GM12878 (cell line): ENCODE data around the gene PPBP.

Experiments used
- BMI1 ChIP-seq: fragments of 450-650 bp; IDR thresholded peaks from 2 replicates; pipeline ENCODE4 v1.6.1; 2016; ENCODE audit warnings: mild to moderate bottlenecking, moderate library complexity, borderline replicate concordance
- CEBPB ChIP-seq, 2 experiments: fragments of 150-350 bp in 1 of 2; IDR thresholded peaks; 2 replicates each; pipeline ENCODE4 v1.6.1; 2012 to 2014; ENCODE audit warnings: low read depth in 2 of 2, low read length in 2 of 2, borderline replicate concordance in 1 of 2, inconsistent platforms in 1 of 2
- CHD1 ChIP-seq: IDR thresholded peaks from 2 replicates; pipeline ENCODE4 v1.6.1; 2012; ENCODE audit warnings: low read depth, low read length, improper control_type of control experiment
- EP300 ChIP-seq, 2 experiments: fragments of 150-350 bp in 1 of 2; IDR thresholded peaks; 2 replicates each; pipeline ENCODE4 v1.6.1; 2011 to 2012; ENCODE audit warnings: low read depth in 2 of 2, low read length in 2 of 2, borderline replicate concordance in 1 of 2, improper control_type of control experiment in 1 of 2, inconsistent platforms in 1 of 2; ENCODE audit not compliant: control insufficient read depth in 1 of 2
- POLR2A ChIP-seq: IDR thresholded peaks from 2 replicates; pipeline ENCODE4 v1.6.1; 2011; ENCODE audit warnings: low read depth, mild to moderate bottlenecking, low read length
- SUZ12 ChIP-seq: fragments of 200-600 bp; sonication (generic); IDR thresholded peaks from one replicate; pipeline ENCODE4 v1.6.1; 2018; ENCODE audit warnings: antibody characterized with exemption, mild to moderate bottlenecking; ENCODE audit not compliant: unreplicated experiment
- TAF1 ChIP-seq: IDR thresholded peaks from 2 replicates; pipeline ENCODE4 v1.6.1; 2011; ENCODE audit warnings: mild to moderate bottlenecking, low read depth, low read length, borderline replicate concordance
- ZNF274 ChIP-seq: IDR thresholded peaks from one replicate; pipeline ENCODE4 v1.8.0; 2011; ENCODE audit not compliant: insufficient read length, insufficient read depth
- TF ChIP-seq, protein P1 (sequence below), 3 experiments: IDR thresholded peaks in 2 of 3; conservative IDR thresholded peaks in 1 of 3; 2 replicates each; pipeline ENCODE4 v1.5.1; 2011; ENCODE audit warnings: low read depth in 3 of 3, low read length in 3 of 3, mild to moderate bottlenecking in 3 of 3, control low read depth in 2 of 3, moderate library complexity in 2 of 3, inconsistent platforms in 1 of 3, mixed read lengths in 1 of 3; ENCODE audit not compliant: control insufficient read depth in 2 of 3, insufficient read depth in 1 of 3; ENCODE audit errors: extremely low read depth in 1 of 3
- TF ChIP-seq, protein P2 (sequence below): IDR thresholded peaks from 2 replicates; pipeline ENCODE4 v1.6.1; 2011; ENCODE audit warnings: low read depth, low read length, improper control_type of control experiment, borderline replicate concordance

DNA sequence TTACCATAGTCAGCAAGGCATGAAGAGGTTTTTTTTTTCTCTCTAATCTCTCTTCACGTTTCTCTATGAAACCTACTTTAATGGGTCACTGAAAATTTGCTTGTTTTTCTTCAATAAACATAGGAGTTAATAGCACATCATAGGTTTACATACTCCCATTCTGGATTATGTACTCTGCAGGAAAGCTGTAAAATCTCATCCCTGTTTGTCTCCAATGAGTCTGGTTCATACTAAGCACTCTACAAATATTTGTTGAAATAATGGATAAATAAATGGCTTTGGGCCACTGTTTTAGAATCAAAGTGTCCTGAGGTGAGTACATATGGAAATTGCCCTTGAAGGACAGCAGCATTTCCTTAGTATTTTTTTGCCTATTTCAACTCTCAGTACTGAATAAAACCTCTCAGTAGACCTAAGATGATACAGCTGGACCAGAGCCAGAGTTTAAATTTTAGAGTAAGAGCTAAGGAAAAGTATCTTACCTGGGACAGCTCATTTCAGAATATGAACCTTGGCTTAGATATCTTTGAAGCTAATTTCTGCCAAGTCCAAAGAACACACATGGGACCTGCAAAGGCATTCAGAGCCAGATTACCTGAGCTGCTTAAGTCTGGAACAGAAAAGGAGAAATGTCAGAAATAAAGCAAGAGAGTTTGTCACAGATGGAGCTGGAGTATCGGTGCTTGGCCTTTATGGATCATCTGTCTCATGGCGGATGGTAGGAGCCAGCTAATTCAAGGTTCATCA is 40.6 kb downstream of the PPBP start:
- TF ChIP-seq EP300 (IDR thresholded peaks at IDR 0.05; ENCODE audit: borderline replicate concordance in 1 of 2, control insufficient read depth in 1 of 2, low read depth in 2 of 2, low read length in 2 of 2) = no peak
- TF ChIP-seq, protein P1, sequence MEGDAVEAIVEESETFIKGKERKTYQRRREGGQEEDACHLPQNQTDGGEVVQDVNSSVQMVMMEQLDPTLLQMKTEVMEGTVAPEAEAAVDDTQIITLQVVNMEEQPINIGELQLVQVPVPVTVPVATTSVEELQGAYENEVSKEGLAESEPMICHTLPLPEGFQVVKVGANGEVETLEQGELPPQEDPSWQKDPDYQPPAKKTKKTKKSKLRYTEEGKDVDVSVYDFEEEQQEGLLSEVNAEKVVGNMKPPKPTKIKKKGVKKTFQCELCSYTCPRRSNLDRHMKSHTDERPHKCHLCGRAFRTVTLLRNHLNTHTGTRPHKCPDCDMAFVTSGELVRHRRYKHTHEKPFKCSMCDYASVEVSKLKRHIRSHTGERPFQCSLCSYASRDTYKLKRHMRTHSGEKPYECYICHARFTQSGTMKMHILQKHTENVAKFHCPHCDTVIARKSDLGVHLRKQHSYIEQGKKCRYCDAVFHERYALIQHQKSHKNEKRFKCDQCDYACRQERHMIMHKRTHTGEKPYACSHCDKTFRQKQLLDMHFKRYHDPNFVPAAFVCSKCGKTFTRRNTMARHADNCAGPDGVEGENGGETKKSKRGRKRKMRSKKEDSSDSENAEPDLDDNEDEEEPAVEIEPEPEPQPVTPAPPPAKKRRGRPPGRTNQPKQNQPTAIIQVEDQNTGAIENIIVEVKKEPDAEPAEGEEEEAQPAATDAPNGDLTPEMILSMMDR (IDR thresholded peaks at IDR 0.05 in 2 of 3, conservative IDR thresholded peaks at IDR 0.05 in 1 of 3; ENCODE audit: control insufficient read depth in 2 of 3, extremely low read depth in 1 of 3, insufficient read depth in 1 of 3, low read depth in 3 of 3, low read length in 3 of 3) = no peak
- no peak for TF ChIP-seq SUZ12
- TF ChIP-seq ZNF274 = no peak
- TF ChIP-seq CEBPB (IDR thresholded peaks at IDR 0.05; ENCODE audit: borderline replicate concordance in 1 of 2, low read depth in 2 of 2, low read length in 2 of 2) = no peak
- no peak for TF ChIP-seq POLR2A
- no peak for TF ChIP-seq CHD1
- TF ChIP-seq, protein P2, sequence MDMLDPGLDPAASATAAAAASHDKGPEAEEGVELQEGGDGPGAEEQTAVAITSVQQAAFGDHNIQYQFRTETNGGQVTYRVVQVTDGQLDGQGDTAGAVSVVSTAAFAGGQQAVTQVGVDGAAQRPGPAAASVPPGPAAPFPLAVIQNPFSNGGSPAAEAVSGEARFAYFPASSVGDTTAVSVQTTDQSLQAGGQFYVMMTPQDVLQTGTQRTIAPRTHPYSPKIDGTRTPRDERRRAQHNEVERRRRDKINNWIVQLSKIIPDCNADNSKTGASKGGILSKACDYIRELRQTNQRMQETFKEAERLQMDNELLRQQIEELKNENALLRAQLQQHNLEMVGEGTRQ = no peak
- TF ChIP-seq TAF1 = no peak
- no peak for TF ChIP-seq BMI1
